ENCODE data around the gene FBXO31. TPM values are rescaled to one million over a fixed set of nuclear protein-coding genes. Genes with fewer than 3 reads are reported as not detected.

Gene FBXO31
- total and polyA plus RNA-seq, 9 of the 15 experiments (the other 6 are each of a cell fraction or from before 2014, with no cell fraction given) = 0.18 to 33.3 (median 10.9) TPM

GRCh38 chr16:87383505-87384161, at the start of gene FBXO31 (continued):
- TF ChIP-seq E2F8 (IDR thresholded peaks at IDR 0.05; ENCODE audit: low read depth, partially characterized antibody) (peak; percentile 38), ZBTB7A (IDR thresholded peaks at IDR 0.05; ENCODE audit: borderline replicate concordance, control insufficient read depth, low read depth, low read length) (peak; percentile 99), CBX3 (IDR thresholded peaks at IDR 0.05; ENCODE audit: borderline replicate concordance in 1 of 2, low read length in 2 of 2) (peak in 1 of 2 experiments; percentile 85; a peak in 2 of 3 replicates), KAT7 (CRISPR knock-in tag; IDR thresholded peaks at IDR 0.05; ENCODE audit: borderline replicate concordance) (no peak; the same call in 1 of the 2 replicates), NRF1 (conservative IDR thresholded peaks at IDR 0.05 in 1 of 2, IDR thresholded peaks at IDR 0.05 in 1 of 2) (peak; percentile 90 to 92; a peak in 2 of 4 replicates), MTA2 (IDR thresholded peaks at IDR 0.05; ENCODE audit: low read depth) (no peak), TAF1 (IDR thresholded peaks at IDR 0.05; ENCODE audit: control insufficient read depth, extremely low read depth, insufficient read depth, low read length, severe bottlenecking) (peak; percentile 19), TAL1 (IDR thresholded peaks at IDR 0.05) (no peak), ZNF253 (CRISPR knock-in tag; conservative IDR thresholded peaks at IDR 0.05) (no peak), ARID2 (IDR thresholded peaks at IDR 0.05) (no peak), SPI1 (IDR thresholded peaks at IDR 0.05; ENCODE audit: borderline replicate concordance, low read depth, low read length) (no peak), FOXJ2 (tag; IDR thresholded peaks at IDR 0.05) (no peak), GABPA (tag; conservative IDR thresholded peaks at IDR 0.05; ENCODE audit: low read depth) (peak; percentile 67), FOXA1 (IDR thresholded peaks at IDR 0.05; ENCODE audit: borderline replicate concordance) (no peak), RBM22 (IDR thresholded peaks at IDR 0.05; ENCODE audit: low read depth, low read length, poor library complexity, severe bottlenecking) (peak; percentile 98), POU5F1 (IDR thresholded peaks at IDR 0.05; ENCODE audit: borderline replicate concordance, low read depth, low read length, partially characterized antibody) (no peak), ZNF280B (CRISPR knock-in tag; IDR thresholded peaks at IDR 0.05) (no peak), CGGBP1 (CRISPR knock-in tag; IDR thresholded peaks at IDR 0.05) (no peak), E2F6 (IDR thresholded peaks at IDR 0.05; ENCODE audit: borderline replicate concordance in 1 of 2, extremely low read depth in 1 of 2, insufficient read depth in 1 of 2, insufficient read length in 1 of 2, low read depth in 1 of 2, low read length in 1 of 2, poor library complexity in 1 of 2, severe bottlenecking in 1 of 2) (peak; percentile 39 to 81), POLR2AphosphoS5 (IDR thresholded peaks at IDR 0.05; ENCODE audit: control insufficient read depth, insufficient read depth, low read depth, low read length) (no peak), MCM3 (IDR thresholded peaks at IDR 0.05) (no peak), FOXP1 (CRISPR knock-in tag; IDR thresholded peaks at IDR 0.05) (peak; percentile 94), MECOM (CRISPR knock-in tag; IDR thresholded peaks at IDR 0.05) (no peak)

All from K562 (cell line).